Activated CD8-positive, alpha-beta T cell treated with anti-CD3 and anti-CD28 coated beads for 36 hours (primary cell): ENCODE measurements around the gene ATP7B. TPM values are rescaled to one million over a fixed set of nuclear protein-coding genes. Genes with fewer than 3 reads are reported as not detected.

Experiments
- ATAC-seq: fragments of 200-7000 bp; cut with Tn5 transposase; one replicate; pipeline ENCODE4 v1.10.0; 2021; ENCODE audit warnings: mild to moderate bottlenecking, moderate library complexity
- CTCF ChIA-PET: fragments of 350-600 bp; sonication (Branson Sonifier 250); formaldehyde crosslinking; loops from one replicate; lab custom pipeline; 2021; ENCODE audit warnings: antibody characterized with exemption; lab: Charles Lee
- POLR2A ChIA-PET: fragments of 350-600 bp; sonication (Branson Sonifier 250); formaldehyde crosslinking; loops from one replicate; lab custom pipeline; 2021; ENCODE audit warnings: antibody characterized with exemption; lab: Charles Lee
- DNase-seq: peaks from one replicate; pipeline ENCODE4 v3.0.0-alpha.2; 2020
- H3K27ac Mint-ChIP-seq: one replicate; pipeline ENCODE4 v1.8.0; 2021; ENCODE audit warnings: mild to moderate bottlenecking, mixed read lengths
- H3K27me3 Mint-ChIP-seq: one replicate; pipeline ENCODE4 v1.8.0; 2021; ENCODE audit warnings: mixed read lengths
- H3K36me3 Mint-ChIP-seq: one replicate; pipeline ENCODE4 v1.8.0; 2021; ENCODE audit warnings: low read depth, mixed read lengths
- H3K4me1 Mint-ChIP-seq: one replicate; pipeline ENCODE4 v1.8.0; 2021; ENCODE audit warnings: low read depth, mixed read lengths
- H3K4me3 Mint-ChIP-seq: one replicate; pipeline ENCODE4 v1.8.0; 2021; ENCODE audit warnings: mild to moderate bottlenecking, moderate library complexity, mixed read lengths
- H3K9me3 Mint-ChIP-seq: one replicate; pipeline ENCODE4 v1.8.0; 2021; ENCODE audit warnings: mixed read lengths
- CTCF ChIP-seq: fragments of 200-600 bp; IDR thresholded peaks from one replicate; pipeline ENCODE4 v1.8.0; 2022; ENCODE audit warnings: antibody characterized with exemption, mild to moderate bottlenecking
- intact Hi-C: fragments of 100-400 bp; cut with micrococcal nuclease; formaldehyde crosslinking; loops from one replicate; pipeline ENCODE4 v1.10.0; 2022
- total RNA-seq, 2 experiments: library from RNA; stranded (reverse); gene quantifications; one replicate each; pipeline ENCODE4 v1.2.3, GENCODE V29; 2021

ATP7B gene
- total RNA-seq, 2 experiments from 2014 or later, result 1.1 TPM

GRCh38 chr13:51921790-51922740, 89.2 kb downstream of the ATP7B start:
- ATAC-seq (peak; percentile 7), DNase-seq (peak; percentile 17)
- TF ChIP-seq CTCF, result no peak
- Mint-ChIP-seq H3K4me3 (no peak overlapping the region), H3K27ac (no peak overlapping the region), H3K4me1 (peaks cover 7% of the 10 kb centered on the region), H3K9me3 (no peaks in the 10 kb centered on the region), H3K36me3 (no peaks in the 10 kb centered on the region), H3K27me3 (peaks cover 8% of the 10 kb centered on the region)
- intact Hi-C loops, result no loop called here
- ChIA-PET POLR2A (interaction anchor here (1.1 kb wide), 1 partner anchor 9 kb away, joined by 3 read pairs; no protein-coding TSS in a partner anchor), CTCF (interaction anchor here (1.5 to 2.4 kb wide), 2 partner anchors 8 to 206 kb away, joined by 4 to 13 read pairs; no protein-coding TSS in a partner anchor)

- H3K4me3 Mint-ChIP-seq, result no peak overlapping the region
- ATAC-seq (no peak), DNase-seq (no peak)
- H3K36me3 Mint-ChIP-seq, result no peaks in the 10 kb centered on the region
- no peaks in the 10 kb centered on the region for H3K9me3 Mint-ChIP-seq
- peaks cover 6% of the 10 kb centered on the region for H3K27me3 Mint-ChIP-seq
- no peak for TF ChIP-seq CTCF
- H3K4me1 Mint-ChIP-seq, result peaks cover 7% of the 10 kb centered on the region
- intact Hi-C loops, result no loop called here
- no peak overlapping the region for H3K27ac Mint-ChIP-seq
- CTCF ChIA-PET, result no interaction called here
- POLR2A ChIA-PET, result no interaction called here
Observed at GRCh38 chr13:51920786-51921185, 90.5 kb downstream of the ATP7B start.

GRCh38 chr13:51920267-51920666, 91.0 kb downstream of the ATP7B start:
- TF ChIP-seq CTCF, result no peak
- no peak for DNase-seq
- no peaks in the 10 kb centered on the region for H3K9me3 Mint-ChIP-seq
- ChIA-PET POLR2A (no interaction called here), CTCF (interaction anchor here (1.2 kb wide), 1 partner anchor 11 kb away, joined by 4 read pairs; no protein-coding TSS in a partner anchor)
- intact Hi-C loops, result no loop called here
- H3K4me3 Mint-ChIP-seq, result no peak overlapping the region
- H3K4me1 Mint-ChIP-seq, result peaks cover 4% of the 10 kb centered on the region
- peaks cover 2% of the 10 kb centered on the region for H3K27me3 Mint-ChIP-seq
- no peak overlapping the region for H3K27ac Mint-ChIP-seq
- H3K36me3 Mint-ChIP-seq, result no peaks in the 10 kb centered on the region
- no peak for ATAC-seq

- POLR2A ChIA-PET, result no interaction called here
- DNase-seq, result no peak
- ATAC-seq, result no peak
- peaks cover 4% of the 10 kb centered on the region for H3K4me1 Mint-ChIP-seq
- H3K9me3 Mint-ChIP-seq, result no peaks in the 10 kb centered on the region
- no peaks in the 10 kb centered on the region for H3K36me3 Mint-ChIP-seq
- peaks cover under 1% of the 10 kb centered on the region for H3K27me3 Mint-ChIP-seq
- no peak for TF ChIP-seq CTCF
- intact Hi-C loops, result no loop called here
- H3K27ac Mint-ChIP-seq, result no peak overlapping the region
- CTCF ChIA-PET, result interaction anchor here (1.2 kb wide), 1 partner anchor 10 kb away, joined by 4 read pairs; no protein-coding TSS in a partner anchor
- H3K4me3 Mint-ChIP-seq, result no peak overlapping the region
Observed at GRCh38 chr13:51919531-51919930, 91.7 kb downstream of the ATP7B start.

- intact Hi-C loops, result no loop called here
- no peak for ATAC-seq
- ChIA-PET POLR2A (no interaction called here), CTCF (no interaction called here)
- Mint-ChIP-seq H3K4me1 (peaks cover under 1% of the 10 kb centered on the region), H3K4me3 (no peak overlapping the region), H3K27ac (no peak overlapping the region), H3K9me3 (no peaks in the 10 kb centered on the region), H3K27me3 (peaks cover 1% of the 10 kb centered on the region), H3K36me3 (no peaks in the 10 kb centered on the region)
- DNase-seq, result no peak
- TF ChIP-seq CTCF, result no peak
Observed at GRCh38 chr13:51916962-51917361, 94.3 kb downstream of the ATP7B start.
